COLO668 (cell line): Measurements from ENCODE around the gene DIPK1C.

ENCODE experiments used
- DNase-seq: peaks from one replicate; lab custom pipeline; 2025; ENCODE audit not compliant: unreplicated experiment; lab: John Stamatoyannopoulos, UW

DIPK1C gene

DNA sequence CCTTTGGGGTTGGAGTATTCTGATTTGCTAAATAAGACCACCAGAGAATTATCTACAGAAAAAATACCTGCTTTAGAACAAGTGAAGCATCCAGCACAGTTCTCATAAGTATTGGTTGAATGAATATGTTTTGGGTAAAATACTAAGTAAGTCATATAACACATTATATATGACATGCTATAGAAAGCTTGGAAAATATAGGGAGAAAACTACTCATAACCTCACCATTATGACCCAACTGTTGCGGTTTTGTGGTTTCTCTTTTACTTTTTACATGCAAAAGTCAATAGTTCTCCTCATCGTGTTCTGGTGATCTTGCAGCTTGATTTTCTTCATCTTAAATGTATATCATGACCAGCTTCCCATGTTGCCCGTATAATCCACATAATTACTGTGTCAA lies 66.2 kb downstream of the DIPK1C start:
- DNase-seq: no peak

DNA sequence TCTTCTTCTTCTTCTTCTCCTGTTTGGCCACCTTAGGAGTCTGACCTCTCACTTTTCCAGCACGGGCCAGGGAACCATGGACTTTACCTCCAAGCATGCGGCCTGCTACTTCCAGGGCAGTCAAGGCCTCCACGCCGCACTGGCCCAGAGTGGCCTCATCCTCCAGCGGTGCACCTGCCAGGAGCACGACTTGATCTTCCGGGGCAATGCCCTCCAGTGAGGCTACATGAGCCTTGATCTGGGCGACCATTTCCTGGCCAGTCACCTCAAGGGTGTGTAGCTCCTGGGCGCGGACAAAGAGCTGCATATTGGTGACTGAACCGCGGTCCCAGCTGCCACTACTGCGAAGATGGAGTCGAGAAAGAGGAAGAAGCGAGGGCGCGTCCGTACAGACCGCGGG lies 67.1 kb downstream of the DIPK1C start:
- DNase-seq: no peak

DNA sequence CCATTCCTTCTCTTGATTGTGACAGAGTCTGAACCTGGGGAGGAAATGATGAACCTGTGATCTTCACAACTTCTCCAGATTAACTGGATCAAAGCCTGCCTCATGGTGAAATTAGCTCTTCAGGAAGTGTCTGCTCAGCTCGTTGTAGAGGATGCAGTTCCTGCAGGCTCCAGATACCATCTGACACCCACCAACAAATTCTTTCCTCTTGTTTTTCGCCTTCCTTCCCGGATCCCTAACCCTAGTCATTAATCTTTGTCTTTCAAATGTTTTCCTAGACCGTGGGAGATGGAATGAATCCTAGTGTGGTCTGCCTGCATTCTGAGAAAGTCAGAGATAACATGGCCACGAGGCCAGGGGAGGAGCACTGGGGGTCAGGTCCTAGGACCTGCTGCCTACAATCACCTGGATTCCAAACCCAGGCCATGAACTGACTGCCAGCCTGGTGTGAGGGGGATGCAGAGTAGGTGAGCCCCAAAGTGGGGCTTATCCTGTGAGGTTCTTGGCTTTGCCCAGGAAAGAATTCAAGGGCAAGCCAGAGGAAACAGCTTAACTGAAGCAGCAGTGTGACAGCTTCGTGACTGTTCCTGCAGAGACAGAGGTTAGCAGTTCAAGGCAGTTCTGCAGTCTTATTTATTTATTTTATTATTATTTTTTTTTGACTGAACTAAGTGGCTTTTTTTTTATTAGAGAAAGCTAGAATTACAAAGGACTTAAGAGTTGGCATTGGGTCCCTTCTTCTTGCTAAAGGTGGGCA lies 67.8 kb downstream of the DIPK1C start:
- DNase-seq: no peak

DNA sequence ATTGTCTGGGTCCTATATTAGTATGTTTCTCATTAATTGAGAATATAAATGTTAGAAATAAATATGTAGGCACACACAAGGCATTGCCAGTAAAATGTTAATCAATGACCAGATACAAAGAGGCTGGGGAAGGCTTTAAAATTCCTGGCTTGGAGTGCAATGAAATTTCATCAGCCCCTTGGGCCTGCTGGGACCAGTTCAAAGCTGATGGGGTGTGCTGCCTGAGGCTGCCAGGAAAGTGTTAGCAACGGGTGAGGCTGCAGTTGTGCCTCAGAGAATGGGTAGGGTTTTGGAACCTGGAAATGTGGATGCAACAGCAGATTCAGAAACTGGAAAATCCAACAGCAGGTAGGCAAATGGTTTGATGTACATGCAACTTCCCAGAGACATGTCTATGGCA lies 68.9 kb downstream of the DIPK1C start:
- DNase-seq: peak; percentile 28

DNA sequence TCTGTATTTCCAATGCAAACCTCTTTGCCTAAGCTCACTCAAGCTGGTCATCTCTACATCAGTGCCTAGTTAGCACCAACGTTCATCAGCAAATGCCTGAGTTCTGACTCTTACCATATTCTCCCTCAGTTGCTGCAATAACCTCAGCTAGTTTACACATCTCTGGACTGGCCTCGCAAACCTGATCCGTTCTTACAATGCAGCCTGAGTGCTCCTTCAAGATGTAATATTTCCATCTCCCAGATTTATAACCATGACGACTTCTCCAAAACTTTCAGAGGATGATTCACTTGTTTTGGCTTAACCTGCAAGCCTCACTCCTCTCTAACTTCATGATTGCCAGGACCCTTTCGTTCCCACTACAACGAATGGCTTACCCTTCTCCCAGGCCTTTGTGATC lies 69.7 kb downstream of the DIPK1C start:
- DNase-seq: no peak
